ENCODE results near the gene ZSCAN30.
A peak's percentile ranks its signal among the peaks of the same experiment; 100 is the strongest.

Gene ZSCAN30

DNA sequence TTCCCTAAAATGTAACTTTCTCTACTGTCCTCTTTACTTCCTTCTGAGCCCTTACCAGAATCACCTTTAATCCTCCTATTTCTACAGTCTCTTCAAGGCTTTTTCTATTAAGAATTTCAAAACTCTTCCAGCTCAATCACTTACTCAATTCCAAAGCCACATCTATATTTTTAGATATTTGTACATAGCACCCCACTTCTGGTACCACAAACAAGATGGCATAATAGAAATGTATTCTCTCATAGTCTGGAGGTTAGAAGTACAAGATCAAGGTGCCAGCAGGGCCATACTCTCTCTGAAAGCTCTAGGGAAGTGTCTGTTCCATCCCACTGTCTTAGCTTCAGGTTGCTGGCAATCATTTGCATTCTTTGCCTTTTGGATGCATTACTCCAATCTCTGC, 11.1 kb downstream of the ZSCAN30 start:
- DNase-seq (ENCODE audit: low read depth in 2 of 2) = no peak

DNA sequence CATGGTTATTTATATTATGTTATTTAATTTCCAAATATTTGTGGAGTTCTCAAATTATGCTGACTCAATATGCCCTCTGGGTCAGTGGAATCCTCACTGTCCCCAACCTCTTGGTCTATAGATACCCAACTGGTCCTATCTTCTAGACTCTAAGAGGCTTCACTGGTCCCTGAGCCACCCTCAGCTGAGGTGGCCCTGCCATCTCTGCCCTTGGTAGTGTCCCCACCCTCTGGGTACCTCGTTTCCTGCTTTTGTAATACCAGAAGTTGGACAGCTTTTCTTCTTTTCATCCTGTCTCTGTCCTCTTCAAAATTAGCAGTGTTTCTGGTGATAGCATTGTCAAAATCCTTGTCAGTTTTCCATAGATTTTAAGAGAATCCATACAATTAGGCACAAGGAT, 11.9 kb downstream of the ZSCAN30 start:
- no peak for DNase-seq (ENCODE audit: low read depth in 2 of 2)

DNA sequence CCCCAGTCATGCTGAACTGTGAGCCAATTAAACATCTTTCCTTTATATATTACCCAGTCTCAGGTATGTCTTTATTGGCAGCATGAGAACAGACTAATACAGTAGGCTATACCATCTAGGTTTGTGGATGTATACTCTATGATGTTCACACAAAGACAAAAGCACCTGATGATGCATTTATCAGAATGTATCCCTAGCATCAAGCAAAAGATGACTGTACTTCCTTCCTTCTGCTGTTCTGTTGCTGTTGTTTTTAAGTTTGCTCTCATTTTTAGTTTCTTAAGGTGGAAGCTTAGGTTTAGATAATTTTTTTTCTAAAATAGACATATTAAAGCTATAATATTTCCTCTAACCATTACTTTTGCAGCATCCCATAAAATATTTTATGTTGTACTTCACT, 12.4 kb downstream of the ZSCAN30 start:
- no peak for DNase-seq (ENCODE audit: low read depth in 2 of 2)

DNA sequence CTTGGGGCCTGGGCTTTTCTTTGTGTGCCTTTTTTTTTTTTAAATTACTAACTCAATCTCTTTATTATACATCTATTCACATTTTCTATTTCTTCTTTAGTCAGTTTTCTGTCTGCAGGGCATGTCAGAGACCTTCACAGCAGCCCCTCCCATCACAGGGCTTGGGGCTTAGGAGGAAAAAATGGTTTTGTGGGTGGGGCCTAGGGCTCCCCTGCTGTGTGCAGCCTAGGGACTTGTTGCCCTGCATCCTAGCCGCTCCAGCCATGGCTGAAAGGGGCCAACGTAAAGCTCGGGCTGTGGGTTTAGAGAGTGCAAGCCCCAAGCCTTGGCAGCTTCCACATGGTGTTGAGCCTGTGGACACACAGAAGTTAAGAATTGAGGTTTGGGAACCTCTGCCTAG, 13.8 kb downstream of the ZSCAN30 start:
- DNase-seq (ENCODE audit: low read depth in 2 of 2) = no peak

DNA sequence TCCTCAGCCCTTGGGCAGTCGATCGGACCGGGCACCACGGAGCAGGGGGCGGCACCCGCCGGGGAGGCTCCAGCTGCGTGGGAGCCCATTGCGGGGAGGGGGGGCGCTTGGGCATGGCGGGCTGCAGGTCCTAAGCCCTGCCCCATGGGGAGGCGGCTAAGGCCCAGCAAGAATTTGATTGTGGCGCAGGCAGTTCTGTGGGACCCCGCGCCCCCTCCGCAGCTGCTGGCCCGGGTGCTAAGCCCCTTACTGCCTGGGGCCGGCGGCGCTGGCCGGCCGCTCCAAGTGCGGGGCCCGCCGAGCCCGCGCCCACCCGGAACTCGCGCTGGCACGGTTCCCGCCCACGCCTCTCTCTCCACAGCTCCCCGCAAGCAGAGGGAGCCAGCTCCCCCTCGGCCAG, 18.4 kb downstream of the ZSCAN30 start:
- DNase-seq (ENCODE audit: low read depth in 2 of 2) = no peak

DNA sequence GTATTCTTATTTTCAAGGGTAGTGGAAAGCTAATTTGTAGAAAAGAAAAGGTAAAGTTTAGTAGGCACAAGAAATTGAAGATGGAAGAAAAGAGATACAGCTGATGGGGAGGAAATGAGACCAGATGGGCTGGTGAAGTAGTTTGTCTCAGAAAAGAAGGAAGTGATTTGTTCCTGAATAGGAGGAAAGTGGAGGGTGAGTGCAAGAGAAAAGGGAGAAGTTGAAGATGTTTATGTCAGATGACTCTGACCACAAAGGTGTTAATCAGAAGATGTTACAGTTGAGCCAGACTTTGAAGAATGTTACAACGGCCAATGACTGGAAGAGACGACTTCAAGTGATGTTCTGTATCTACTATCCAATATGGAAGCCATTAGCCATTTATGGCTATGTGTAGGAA, 21.2 kb downstream of the ZSCAN30 start:
- no peak for DNase-seq (ENCODE audit: low read depth in 2 of 2)

DNA sequence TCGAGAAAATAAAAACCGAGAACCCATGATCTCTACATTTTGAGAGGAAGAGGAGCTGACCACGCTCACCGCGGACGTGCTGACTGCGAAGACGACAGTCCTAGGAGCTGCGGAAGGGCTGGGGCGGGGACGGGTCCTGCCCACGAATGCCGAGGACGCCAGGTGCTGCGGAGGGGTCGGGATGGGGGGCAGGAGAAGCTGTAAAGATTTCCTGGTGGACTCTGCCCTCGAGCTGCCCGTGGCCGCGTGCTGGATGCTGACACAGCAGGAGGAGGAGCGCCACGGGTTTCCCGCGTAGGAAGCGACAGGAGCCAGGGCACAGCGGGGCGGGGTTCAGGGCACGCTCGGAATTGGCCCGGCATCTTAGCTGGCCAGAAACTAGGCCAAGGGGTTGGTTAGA, 22.2 kb downstream of the ZSCAN30 start:
- no peak for DNase-seq (ENCODE audit: low read depth in 2 of 2)

DNA sequence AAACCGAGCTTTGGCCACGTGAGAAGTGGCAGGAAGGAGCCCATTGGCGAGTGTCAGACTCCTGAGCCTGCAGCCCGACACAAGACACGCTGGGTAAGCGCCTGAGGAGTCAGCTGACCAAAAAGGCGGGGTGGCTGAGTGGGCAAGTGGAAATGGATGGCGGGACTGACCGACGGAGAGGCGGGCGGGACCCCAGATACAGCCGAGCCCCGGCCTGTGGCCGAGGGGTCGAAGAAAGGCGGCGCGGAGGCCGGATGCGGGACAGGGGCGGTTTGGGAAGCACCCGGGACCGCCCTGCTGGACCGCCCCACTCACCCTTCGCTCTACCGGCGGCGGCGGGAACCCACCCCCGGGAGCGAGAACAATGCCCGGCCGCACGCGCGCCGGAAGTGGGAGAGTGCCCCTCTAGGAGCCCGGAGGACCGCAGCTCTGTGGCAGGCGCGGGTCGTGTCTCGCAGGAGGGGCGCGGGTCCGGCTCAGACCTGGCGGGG, 22.8 kb downstream of the ZSCAN30 start:
- DNase-seq (ENCODE audit: low read depth in 2 of 2) = peak; percentile 38 to 50

DNA sequence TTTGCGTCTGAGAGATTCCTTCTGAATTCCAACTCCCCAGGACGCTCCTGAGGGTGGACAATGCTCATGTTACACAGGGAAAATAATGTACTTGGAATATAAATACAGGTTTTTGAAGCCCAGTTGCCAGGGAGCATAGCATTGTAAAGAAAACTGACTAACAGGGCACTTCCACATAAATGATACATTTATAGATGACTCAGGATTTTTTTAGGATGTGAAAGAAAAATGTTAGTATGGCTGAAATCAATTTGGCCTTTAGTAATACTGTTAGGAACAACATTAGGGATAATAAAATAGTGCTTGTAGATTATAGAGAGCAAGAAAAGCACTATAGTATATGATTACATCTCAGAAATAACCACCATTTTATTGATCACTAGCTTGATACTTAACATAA, 25.6 kb downstream of the ZSCAN30 start:
- no peak for DNase-seq (ENCODE audit: low read depth in 2 of 2)

DNA sequence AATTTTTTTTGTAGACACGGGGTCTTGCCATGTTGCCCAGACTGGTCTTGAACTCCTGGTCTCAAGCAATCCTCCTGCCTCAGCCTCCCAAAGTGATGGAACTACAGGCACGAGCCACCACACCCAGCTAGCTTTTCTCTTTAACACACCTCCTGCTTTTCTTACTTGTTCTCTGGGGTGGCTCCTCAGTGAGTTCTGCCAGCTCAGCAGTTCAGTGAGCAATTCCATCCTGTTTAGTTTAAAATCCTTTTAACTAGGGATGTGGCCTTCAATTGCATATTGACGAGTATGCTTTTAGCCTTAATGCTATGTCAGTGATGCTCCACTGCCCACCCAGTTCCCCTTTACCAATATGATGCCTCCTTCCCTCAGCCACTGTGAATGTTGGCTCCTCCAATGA, 33.1 kb downstream of the ZSCAN30 start:
- no peak for DNase-seq (ENCODE audit: low read depth in 2 of 2)

DNA sequence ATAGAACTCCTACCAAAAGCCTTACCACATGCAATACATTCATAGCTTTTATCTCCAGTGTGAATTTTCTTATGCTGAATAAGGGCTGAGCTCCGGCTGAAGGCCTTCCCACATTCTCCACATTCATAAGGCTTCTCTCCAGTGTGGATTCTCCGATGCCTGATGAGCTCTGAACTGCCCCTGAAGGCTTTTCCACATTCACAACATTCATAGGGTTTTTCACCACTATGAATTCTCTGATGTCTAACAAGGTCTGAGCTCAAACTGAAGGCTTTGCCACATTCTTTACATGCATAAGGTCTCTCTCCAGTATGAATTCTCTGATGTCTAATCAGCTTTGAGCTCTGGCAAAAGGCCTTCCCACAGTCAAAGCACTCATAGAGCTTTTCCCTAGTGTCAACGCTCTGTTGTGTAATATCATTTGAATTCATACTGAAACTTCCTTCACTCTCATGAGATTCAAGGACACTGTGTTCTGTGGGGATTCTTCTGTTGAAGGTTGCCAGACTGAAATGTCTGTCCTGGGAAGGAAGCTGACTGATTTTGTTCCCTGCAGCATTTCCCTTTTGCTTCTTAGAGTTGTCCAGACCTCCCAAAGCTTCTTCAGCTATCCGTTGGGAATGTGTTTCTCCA, 36.3 kb downstream of the ZSCAN30 start:
- DNase-seq (ENCODE audit: low read depth in 2 of 2) = no peak

DNA sequence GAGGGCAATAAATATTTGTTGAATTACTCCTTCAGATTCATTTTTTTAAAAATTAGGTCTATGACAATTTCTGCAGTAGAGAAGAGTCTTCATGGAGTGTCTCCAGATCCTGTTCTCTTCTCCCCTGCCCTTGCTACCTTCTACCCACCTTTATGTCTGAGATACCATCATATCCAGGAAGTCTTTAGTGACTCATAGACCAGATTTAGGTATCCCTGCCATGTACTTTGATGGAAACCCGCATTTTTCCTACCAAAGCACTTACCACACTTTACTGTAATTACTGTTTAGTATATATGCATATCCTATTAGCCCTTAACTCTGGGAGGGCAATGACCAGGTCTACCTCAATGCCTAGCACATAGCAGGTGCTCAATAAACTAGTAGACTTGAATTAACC, 37.6 kb downstream of the ZSCAN30 start:
- no peak for DNase-seq (ENCODE audit: low read depth in 2 of 2)

DNA sequence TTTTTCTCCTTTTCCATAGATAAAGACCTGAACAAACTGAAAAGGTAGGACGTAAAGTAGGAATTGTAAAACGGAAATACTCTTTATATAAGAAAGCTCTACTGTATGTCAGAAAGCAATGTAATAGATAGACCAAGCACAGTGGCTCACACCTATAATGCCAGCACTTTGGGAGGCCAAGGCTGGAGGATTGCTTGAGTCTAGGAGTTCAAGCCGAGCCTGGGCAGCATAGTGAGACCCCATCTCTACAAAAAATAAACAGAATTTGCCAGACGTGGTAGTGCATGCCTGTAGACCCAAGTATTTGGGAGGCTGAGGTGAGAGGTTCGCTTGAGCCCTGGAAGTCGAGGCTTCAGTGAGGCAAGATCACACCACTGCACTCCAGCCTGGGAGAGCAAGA, 41.6 kb downstream of the ZSCAN30 start:
- DNase-seq (ENCODE audit: low read depth in 2 of 2) = no peak

DNA sequence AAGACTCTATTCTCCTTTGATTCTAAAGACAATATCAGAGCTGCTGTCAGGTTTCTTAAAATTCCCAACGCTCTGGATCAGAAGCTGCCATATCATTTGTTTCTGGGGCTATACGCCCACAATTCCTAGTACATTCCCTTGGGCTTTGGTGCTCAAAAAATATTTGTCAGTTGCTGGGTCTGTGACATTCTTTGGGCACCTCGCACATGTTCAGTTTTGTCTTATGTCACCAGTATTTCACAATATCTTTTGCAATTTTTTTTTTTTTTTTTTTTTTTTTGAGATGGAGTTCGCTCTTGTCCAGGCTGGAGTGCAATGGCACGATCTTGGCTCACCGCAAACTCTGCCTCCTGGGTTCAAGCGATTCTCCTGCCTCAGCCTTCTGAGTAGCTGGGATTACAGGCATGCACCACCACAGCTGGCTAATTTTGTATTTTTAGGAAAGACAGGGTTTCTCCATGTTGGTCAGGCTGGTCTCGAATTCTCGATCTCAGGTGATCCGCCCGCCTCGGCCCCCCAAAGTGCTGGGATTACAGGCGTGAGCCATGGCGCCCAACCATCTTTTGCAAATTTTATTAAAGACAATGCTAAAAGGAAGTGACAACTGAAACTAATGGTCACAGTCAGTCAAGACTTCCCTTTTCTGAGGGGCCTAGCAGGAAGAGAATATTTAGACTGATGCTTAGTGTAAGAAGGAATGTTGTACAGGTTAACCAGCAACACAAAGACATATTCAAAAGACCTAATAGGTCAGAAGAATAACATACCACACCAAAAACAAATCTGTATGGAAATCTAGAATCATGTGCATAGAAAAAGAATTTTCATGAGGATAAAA, 42.4 kb downstream of the ZSCAN30 start:
- DNase-seq (ENCODE audit: low read depth in 2 of 2) = no peak

DNA sequence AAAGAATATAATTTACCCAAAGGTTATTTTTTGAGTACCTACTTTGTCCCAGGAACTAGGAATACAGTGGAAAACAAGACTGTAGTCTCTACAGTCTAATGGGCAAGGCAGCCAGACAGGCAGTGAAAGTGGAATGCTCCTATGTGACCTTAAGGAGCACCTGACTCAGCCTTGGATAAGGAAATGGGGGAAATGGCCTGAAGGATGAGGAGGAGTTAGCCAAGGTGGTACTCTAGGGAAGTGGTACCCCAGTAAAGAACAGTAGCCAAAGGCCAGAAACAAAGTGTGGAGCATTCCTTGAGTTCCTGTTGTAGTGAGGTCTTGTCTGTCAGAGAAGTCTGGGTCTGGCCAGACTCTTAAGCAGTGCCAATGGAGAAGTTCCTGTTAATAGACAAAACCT, 43.2 kb downstream of the ZSCAN30 start:
- DNase-seq (ENCODE audit: low read depth in 2 of 2) = no peak

DNA sequence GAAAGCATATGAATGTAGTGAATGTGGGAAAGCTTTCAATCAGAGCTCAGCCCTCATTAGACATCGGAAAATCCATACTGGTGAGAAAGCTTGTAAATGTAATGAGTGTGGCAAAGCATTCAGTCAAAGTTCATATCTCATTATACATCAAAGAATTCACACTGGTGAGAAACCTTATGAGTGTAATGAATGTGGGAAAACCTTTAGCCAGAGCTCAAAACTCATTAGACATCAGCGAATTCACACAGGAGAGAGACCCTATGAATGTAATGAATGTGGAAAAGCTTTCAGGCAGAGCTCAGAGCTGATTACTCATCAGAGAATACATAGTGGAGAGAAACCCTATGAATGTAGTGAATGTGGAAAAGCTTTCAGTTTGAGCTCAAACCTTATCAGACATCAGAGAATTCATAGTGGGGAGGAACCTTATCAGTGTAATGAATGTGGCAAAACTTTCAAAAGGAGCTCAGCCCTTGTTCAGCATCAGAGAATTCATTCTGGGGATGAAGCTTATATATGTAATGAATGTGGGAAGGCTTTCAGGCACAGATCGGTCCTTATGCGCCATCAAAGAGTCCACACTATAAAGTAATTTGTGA, 44.2 kb downstream of the ZSCAN30 start:
- DNase-seq (ENCODE audit: low read depth in 2 of 2) = no peak

DNA sequence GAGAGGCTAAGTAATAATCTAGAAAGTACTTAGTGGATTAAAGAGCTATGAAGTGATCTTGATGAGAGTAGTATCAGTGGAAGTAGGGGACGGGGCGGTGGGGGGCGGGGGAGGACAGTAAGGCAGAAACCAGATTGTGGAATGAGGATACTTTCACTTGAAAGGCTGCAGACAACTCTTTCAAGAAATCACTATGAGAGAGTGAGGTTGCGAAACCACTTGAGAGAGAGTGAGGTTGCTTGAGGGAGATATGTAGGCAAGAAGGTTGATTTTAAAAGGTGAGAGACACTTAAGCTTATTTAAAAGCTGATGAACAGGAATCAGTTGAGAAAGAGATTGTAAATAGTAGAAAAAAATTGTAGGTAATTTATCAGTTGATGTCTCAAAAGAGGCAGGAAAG, 45.4 kb downstream of the ZSCAN30 start:
- no peak for DNase-seq (ENCODE audit: low read depth in 2 of 2)

DNA sequence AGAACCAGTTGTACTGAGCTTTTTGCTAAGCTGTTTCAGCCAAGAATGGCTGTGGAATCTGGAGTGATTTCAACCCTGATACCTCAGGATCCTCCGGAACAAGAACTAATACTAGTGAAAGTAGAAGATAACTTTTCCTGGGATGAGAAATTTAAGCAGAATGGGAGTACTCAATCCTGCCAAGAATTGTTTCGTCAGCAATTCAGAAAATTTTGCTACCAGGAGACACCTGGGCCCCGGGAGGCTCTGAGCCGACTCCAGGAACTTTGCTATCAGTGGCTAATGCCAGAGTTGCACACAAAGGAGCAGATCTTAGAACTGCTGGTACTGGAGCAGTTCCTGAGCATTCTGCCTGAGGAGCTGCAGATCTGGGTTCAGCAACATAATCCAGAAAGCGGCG, 47.6 kb downstream of the ZSCAN30 start:
- no peak for DNase-seq (ENCODE audit: low read depth in 2 of 2)

DNA sequence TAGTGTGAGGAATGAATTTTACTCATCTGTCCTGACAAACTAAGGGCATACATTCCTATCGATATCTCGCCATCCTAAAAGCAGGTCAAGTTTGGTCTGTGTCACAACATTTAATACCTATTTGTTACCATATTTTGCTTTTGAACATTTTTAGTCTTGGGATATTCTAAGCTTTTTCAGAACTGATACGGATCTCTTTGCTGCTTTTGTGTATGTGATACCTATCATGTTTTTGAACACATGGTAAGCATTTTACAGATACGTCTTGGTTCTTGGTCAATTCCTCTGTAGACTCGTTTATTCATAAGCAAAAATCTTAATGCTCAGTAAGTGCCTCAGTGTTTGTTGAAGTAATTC, 48.6 kb downstream of the ZSCAN30 start:
- no peak for DNase-seq (ENCODE audit: low read depth in 2 of 2)

DNA sequence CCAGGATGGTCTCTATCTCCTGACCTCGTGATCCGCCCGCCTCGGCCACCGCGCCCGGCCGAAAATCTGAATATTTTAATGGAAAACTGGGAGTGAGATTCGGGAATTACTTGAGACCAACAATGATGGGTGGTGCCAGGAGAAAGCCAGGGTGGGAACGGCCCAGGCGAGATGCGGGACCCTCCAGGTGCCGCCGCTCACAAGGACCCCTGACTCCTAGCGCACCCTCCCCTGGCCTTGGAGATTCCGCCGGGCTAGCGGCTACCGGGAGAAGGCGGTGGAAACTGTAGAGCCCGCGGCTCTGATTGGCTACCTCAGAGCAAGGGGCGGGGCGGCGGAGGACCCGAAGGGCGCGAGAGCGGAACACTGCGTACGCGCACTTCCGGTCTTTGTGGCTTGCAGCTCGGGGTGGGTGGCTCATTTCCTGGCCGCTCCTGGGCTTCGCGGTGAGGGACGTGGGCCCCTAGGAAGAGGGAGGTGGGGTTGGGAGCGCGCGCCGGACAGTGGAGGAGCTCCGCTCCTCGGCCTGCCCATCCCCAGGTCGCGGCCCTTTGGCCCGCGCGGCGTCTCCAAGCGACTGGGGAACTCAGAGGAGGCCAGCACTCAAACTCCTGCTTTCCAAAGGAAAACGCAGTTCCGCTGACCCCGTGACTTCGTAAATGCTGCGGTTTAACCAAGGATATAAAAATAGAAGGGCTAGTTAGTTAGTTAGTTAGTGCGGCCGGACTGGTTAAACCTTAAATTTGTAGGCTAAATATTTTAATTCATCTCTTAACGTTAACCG, 49.2 kb downstream of the ZSCAN30 start, which contains the start of gene ZNF397:
TSS of gene ZNF397 (plus strand) at position 371 of the 784 bp plus-strand sequence. CDS start 1,437 bp downstream, outside the sequence.
- peak; percentile 93 for DNase-seq (ENCODE audit: low read depth in 2 of 2)

DNA sequence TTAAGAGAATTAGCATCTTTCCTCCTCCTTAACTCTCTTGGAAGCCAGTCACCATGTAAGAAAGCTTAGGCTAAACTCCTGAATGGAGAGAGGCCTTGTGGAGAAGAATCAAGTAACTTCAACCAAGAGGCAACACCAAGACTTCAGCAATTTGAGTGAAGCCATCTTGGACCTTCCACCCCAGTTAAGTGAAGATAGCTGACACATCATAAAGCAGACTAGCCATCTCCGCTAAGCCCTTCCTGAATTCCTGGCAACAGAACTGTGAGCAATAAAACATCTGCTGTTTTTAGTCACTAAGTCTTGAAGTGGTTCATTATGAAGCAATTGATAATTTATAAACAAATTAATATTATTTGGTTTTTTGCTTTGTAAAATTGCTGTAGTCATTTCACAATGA, 50.7 kb downstream of the ZSCAN30 start:
- DNase-seq (ENCODE audit: low read depth in 2 of 2) = no peak

Measured in stimulated activated CD8-positive, alpha-beta memory T cell treated with anti-CD3 and anti-CD28 coated beads, Interleukin-15, amount 100 ng/mL, for 48 hours (primary cell).